Esophagus muscularis mucosa (tissue), 4 donors: ENCODE measurements around the gene CPEB3. TPM values are rescaled to one million over a fixed set of nuclear protein-coding genes. Genes with fewer than 3 reads are reported as not detected.

ENCODE experiments used
- DNase-seq: peaks from one replicate; pipeline ENCODE4 v3.0.0-alpha.2; 2017; ENCODE audit errors: extremely low spot score
- H3K27ac ChIP-seq, 4 donors: fragments of 200-600 bp; sonication (generic); replicated peaks in 1 of 4; 1 replicate in 3 of 4; 2 replicates in 1 of 4; pipeline ENCODE4 v1.5.1; 2016 to 2019; ENCODE audit warnings: mild to moderate bottlenecking in 1 of 4
- H3K27me3 ChIP-seq, 4 donors: fragments of 200-600 bp; sonication (generic); one replicate each; pipeline versions ENCODE4 v1.5.1 to v1.6.0; 2016 to 2019
- H3K36me3 ChIP-seq, 4 donors: fragments of 200-600 bp; sonication (generic); one replicate each; pipeline ENCODE4 v1.5.1; 2016 to 2019
- H3K4me1 ChIP-seq, 4 donors: fragments of 200-600 bp; sonication (generic); one replicate each; pipeline ENCODE4 v1.5.1; 2016 to 2019
- H3K4me3 ChIP-seq, 4 donors: fragments of 200-600 bp; sonication (generic); 1 replicate in 2 of 4; 2 replicates in 2 of 4; pipeline ENCODE4 v1.5.1; 2016 to 2019; ENCODE audit warnings: mild to moderate bottlenecking in 4 of 4, moderate library complexity in 1 of 4
- H3K9me3 ChIP-seq, 4 donors: fragments of 200-600 bp; sonication (generic); 1 replicate in 3 of 4; 2 replicates in 1 of 4; pipeline ENCODE4 v1.5.1; 2016 to 2019
- EP300 ChIP-seq: sonication (generic); formaldehyde crosslinking; IDR thresholded peaks from one replicate; pipeline ENCODE4 v1.6.1; 2017; ENCODE audit warnings: antibody characterized with exemption
- POLR2A ChIP-seq: fragments of 450-650 bp; IDR thresholded peaks from one replicate; pipeline ENCODE4 v1.6.1; 2017; ENCODE audit warnings: antibody characterized with exemption, moderate library complexity, mild to moderate bottlenecking, low read depth
- POLR2AphosphoS5 ChIP-seq, 2 donors: sonication (generic); formaldehyde crosslinking; IDR thresholded peaks; one replicate each; pipeline ENCODE4 v1.6.1; 2017; ENCODE audit warnings: antibody characterized with exemption in 2 of 2
- WGBS: methylation state at CpG from one replicate; pipeline ENCODE4 v1.1.5; 2018; 5-methylcytosine and 5-hydroxymethylcytosine counted together
- intact Hi-C: fragments of 100-400 bp; cut with DNase I; formaldehyde crosslinking; loops from one replicate; pipeline ENCODE4 v1.15.1; 2023
- total RNA-seq, 4 donors: library from RNA; depleted of rRNA; stranded (reverse); fragments of >200 nt; gene quantifications; one replicate each; pipeline versions ENCODE4 v1.1.0 to v1.2.1, GENCODE V29; 2016
- TF ChIP-seq, protein P1 (sequence below), 3 experiments: fragments of 200-600 bp in 2 of 3; fragments of 450-650 bp in 1 of 3; sonication (generic) in 2 of 3; IDR thresholded peaks; one replicate each; pipeline ENCODE4 v1.5.1; 2017 to 2019; ENCODE audit warnings: antibody characterized with exemption in 3 of 3, mild to moderate bottlenecking in 2 of 3, moderate library complexity in 1 of 3

Gene CPEB3
- total RNA-seq, 4 donors from 2014 or later = 6.8 to 11.0 (median 10.4) TPM

DNA sequence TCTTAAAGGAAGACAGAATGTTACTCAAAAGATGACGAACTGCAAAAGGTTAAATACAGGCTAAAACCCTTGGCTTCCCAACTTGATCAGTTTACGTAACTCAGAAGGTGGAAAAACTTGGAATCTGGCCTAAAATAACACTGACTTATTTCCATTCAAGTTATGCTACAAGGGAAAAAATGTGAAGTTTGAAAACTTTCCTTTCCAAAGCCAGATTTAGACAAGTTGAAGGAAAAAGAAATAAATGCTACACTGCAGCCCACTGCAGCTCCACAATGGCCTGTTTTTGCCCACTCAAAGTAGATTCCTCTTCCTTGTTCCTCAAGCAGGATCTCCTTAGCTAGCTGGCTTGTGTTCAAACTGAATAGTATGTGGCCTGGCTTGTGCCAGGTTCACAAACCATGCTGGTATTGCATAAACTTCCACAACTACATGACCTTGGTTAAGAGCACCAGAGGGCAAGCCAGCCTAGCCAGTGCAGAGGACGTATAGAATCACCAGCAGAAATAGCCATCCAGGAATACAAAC is 166.2 kb downstream of the CPEB3 start:
- H3K4me1 ChIP-seq = peaks cover 55 to 60% (median 55%) of the 10 kb centered on the region in 4 donors
- H3K9me3 ChIP-seq = no peaks in the 10 kb centered on the region
- peak overlapping the region; percentile 64 to 71 (median 68) for H3K27ac ChIP-seq
- TF ChIP-seq, protein P1, sequence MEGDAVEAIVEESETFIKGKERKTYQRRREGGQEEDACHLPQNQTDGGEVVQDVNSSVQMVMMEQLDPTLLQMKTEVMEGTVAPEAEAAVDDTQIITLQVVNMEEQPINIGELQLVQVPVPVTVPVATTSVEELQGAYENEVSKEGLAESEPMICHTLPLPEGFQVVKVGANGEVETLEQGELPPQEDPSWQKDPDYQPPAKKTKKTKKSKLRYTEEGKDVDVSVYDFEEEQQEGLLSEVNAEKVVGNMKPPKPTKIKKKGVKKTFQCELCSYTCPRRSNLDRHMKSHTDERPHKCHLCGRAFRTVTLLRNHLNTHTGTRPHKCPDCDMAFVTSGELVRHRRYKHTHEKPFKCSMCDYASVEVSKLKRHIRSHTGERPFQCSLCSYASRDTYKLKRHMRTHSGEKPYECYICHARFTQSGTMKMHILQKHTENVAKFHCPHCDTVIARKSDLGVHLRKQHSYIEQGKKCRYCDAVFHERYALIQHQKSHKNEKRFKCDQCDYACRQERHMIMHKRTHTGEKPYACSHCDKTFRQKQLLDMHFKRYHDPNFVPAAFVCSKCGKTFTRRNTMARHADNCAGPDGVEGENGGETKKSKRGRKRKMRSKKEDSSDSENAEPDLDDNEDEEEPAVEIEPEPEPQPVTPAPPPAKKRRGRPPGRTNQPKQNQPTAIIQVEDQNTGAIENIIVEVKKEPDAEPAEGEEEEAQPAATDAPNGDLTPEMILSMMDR (IDR thresholded peaks at IDR 0.05) = no peak
- TF ChIP-seq POLR2AphosphoS5 (IDR thresholded peaks at IDR 0.05) = peak; percentile 9 to 39
- H3K4me3 ChIP-seq = no peak overlapping the region
- H3K27me3 ChIP-seq = no peaks in the 10 kb centered on the region
- H3K36me3 ChIP-seq = no peaks in the 10 kb centered on the region
- DNase-seq = no peak
- whole genome bisulfite sequencing = 14% methylated on average over 3 of the region's 3 CpGs
- intact Hi-C loops = no loop called here

DNA sequence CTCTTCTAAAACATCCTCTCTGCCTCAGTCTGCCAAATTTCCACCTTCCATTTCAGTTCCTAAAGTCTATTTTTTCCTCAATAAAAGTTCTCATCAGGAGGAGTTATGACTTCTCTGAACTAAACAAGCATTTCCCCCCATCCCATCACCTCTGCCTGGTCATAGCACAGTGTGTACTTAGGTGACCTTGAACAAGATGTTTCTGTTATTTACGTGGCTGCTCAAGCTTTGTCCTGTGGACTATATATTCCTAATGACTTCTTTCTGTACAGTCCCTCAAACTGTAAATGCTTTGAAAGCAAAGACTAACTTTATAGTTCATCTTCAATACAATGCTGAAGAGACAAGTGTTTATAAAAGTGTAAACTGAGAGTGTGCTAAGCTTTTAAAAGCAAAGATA is 166.9 kb downstream of the CPEB3 start:
- H3K4me3 ChIP-seq = no peak overlapping the region
- H3K36me3 ChIP-seq = no peaks in the 10 kb centered on the region
- TF ChIP-seq POLR2A (no peak), EP300 (no peak)
- TF ChIP-seq, protein P1 (IDR thresholded peaks at IDR 0.05) = no peak
- 28% methylated on average over 1 of the region's 1 CpG for WGBS
- DNase-seq = no peak
- H3K4me1 ChIP-seq = peaks cover 55 to 60% (median 57%) of the 10 kb centered on the region in 4 donors
- intact Hi-C loops = no loop called here
- H3K27ac ChIP-seq = peak overlapping the region; percentile 64 to 71 (median 68)
- H3K27me3 ChIP-seq = no peaks in the 10 kb centered on the region
- H3K9me3 ChIP-seq = no peaks in the 10 kb centered on the region

DNA sequence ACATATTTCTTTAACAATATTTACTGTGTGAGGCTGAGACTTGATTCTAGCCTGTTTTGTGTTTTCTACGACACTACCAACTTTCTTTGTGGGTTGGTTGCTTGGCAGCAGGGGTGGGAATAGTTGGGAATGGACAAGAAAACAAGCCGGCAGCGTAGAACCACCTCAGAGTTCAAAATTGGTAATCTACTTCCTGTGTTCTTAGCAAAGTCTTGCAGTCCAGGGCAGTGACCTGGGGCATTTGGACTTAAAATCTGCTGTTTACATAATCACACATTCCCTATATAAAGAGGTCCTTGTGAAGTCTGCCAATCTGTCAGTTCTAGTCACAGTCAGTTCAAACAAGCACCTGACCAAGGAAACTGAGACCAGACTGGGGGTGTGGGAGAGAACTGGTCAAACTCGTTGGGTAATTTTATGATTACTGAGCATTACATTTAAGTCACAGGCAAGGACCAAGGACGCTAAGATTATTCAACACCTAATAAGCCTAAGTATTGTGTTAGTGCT is 167.9 kb downstream of the CPEB3 start:
- no peak for DNase-seq
- WGBS = 70% methylated on average over 5 of the region's 5 CpGs
- TF ChIP-seq EP300 (no peak), POLR2AphosphoS5 (IDR thresholded peaks at IDR 0.05) (no peak), POLR2A (no peak)
- TF ChIP-seq, protein P1 (IDR thresholded peaks at IDR 0.05) = no peak
- Histone ChIP-seq H3K9me3 (no peaks in the 10 kb centered on the region), H3K4me1 (peaks cover 55 to 60% (median 57%) of the 10 kb centered on the region in 4 donors), H3K27ac (peak overlapping the region; percentile 64 to 71 (median 68)), H3K4me3 (no peak overlapping the region), H3K27me3 (no peaks in the 10 kb centered on the region), H3K36me3 (no peaks in the 10 kb centered on the region)
- intact Hi-C loops = no loop called here

DNA sequence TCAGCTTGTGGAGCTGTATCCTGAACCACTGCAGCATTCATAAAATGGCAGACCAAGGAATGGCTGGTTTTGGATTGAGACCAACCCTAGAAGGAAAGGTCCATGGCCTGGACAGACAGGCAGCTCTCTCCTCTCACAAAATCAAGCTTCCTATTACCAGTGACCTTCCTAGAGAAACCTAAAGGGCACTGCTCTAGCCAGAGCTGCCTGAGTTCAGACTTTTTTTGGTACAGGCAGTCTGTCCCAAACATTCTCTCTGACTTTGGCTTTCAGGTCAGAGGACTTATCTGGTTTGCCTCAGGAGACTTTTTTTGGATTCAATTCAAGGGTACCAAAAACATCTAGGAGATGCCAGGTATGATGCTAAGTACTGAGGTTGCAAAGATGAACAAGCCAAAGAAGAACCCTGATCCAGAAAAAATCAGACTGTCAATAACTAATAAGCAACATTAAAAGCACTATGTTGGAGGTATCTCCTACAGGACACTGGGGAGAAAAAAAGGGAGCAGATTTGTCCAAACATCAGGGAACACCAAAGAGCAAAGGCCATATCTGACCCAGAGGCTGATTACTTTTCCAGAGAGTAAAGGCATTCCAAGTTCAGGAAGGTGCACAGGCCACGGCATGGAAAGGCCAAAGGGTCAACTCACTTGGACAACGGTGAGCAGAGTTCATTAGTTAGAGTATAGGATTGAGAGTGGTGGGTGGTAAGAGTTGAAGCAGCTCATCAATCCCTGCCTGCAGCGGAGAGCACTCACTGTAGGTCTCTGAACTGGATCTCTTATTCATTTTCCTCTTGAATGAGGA is 169.0 kb downstream of the CPEB3 start:
- no peak for DNase-seq
- Histone ChIP-seq H3K4me3 (no peak overlapping the region), H3K36me3 (no peaks in the 10 kb centered on the region), H3K27me3 (no peaks in the 10 kb centered on the region), H3K9me3 (no peaks in the 10 kb centered on the region), H3K27ac (peak overlapping the region in 3 of 4 donors; percentile 64 to 71 (median 69)), H3K4me1 (peaks cover 55 to 60% (median 57%) of the 10 kb centered on the region in 4 donors)
- WGBS = 69% methylated on average over 3 of the region's 3 CpGs
- intact Hi-C loops = no loop called here
- no peak for TF ChIP-seq POLR2AphosphoS5 (IDR thresholded peaks at IDR 0.05)
- TF ChIP-seq, protein P1 (IDR thresholded peaks at IDR 0.05) = no peak
- TF ChIP-seq EP300 = no peak
- TF ChIP-seq POLR2A = no peak
